GM23338 (cell line): ENCODE measurements around the gene SACM1L. TPM values are rescaled to one million over a fixed set of nuclear protein-coding genes. Genes with fewer than 3 reads are reported as not detected.
A peak's percentile ranks its signal among the peaks of the same experiment; 100 is the strongest.

Experiments
- ATAC-seq: fragments of 200-7000 bp; cut with Tn5 transposase; 3 replicates; pipeline ENCODE4 v1.9.1; 2020
- DNase-seq: peaks from one replicate; pipeline ENCODE4 v3.0.0-alpha.2; 2015; ENCODE audit warnings: low spot score
- H2AFZ ChIP-seq: fragments of 200-600 bp; sonication (generic); 2 replicates; pipeline ENCODE4 v1.8.0; 2016; ENCODE audit warnings: antibody characterized with exemption, mild to moderate bottlenecking, moderate library complexity
- H3F3A ChIP-seq: fragments of 200-600 bp; sonication (generic); replicated peaks from 2 replicates; pipeline ENCODE4 v1.8.0; 2017; ENCODE audit warnings: antibody characterized with exemption, mixed run types, low read depth
- H3K27ac ChIP-seq: fragments of 200-600 bp; sonication (generic); 2 replicates; pipeline ENCODE4 v1.6.1; 2016; ENCODE audit warnings: low read depth
- H3K27me3 ChIP-seq: fragments of 200-600 bp; sonication (generic); 2 replicates; pipeline ENCODE4 v1.8.0; 2016; ENCODE audit warnings: mild to moderate bottlenecking, mixed run types, moderate library complexity; ENCODE audit not compliant: insufficient read depth
- H3K36me3 ChIP-seq: fragments of 200-600 bp; sonication (generic); 2 replicates; pipeline ENCODE4 v1.8.0; 2016; ENCODE audit warnings: mild to moderate bottlenecking; ENCODE audit not compliant: insufficient read depth
- H3K4me1 ChIP-seq: fragments of 200-600 bp; sonication (generic); 2 replicates; pipeline ENCODE4 v1.8.0; 2016; ENCODE audit warnings: mild to moderate bottlenecking, moderate library complexity; ENCODE audit not compliant: insufficient read depth
- H3K4me2 ChIP-seq: fragments of 200-600 bp; sonication (generic); 2 replicates; pipeline ENCODE4 v1.7.1; 2017; ENCODE audit warnings: mixed run types
- H3K4me3 ChIP-seq: fragments of 200-600 bp; sonication (generic); 2 replicates; pipeline ENCODE4 v1.6.1; 2016; ENCODE audit warnings: mixed run types
- H3K79me2 ChIP-seq: fragments of 200-600 bp; sonication (generic); replicated peaks from 2 replicates; pipeline ENCODE4 v1.8.0; 2017; ENCODE audit warnings: mild to moderate bottlenecking; ENCODE audit not compliant: insufficient read depth
- H3K9me2 ChIP-seq: fragments of 200-600 bp; sonication (generic); 2 replicates; pipeline ENCODE4 v1.8.0; 2017; ENCODE audit not compliant: insufficient read depth
- H4K20me1 ChIP-seq: fragments of 200-600 bp; sonication (generic); replicated peaks from 2 replicates; pipeline ENCODE4 v1.8.0; 2017; ENCODE audit warnings: mild to moderate bottlenecking; ENCODE audit not compliant: insufficient read depth
- H3K27ac Mint-ChIP-seq: 2 replicates; pipeline ENCODE4 v1.8.0; 2020; ENCODE audit warnings: inconsistent platforms, mild to moderate bottlenecking, moderate library complexity, mixed read lengths
- H3K27me3 Mint-ChIP-seq: 3 replicates; pipeline ENCODE4 v1.8.0; 2022; ENCODE audit warnings: low read depth, mild to moderate bottlenecking, moderate library complexity, mixed read lengths, inconsistent platforms; ENCODE audit not compliant: insufficient read depth, poor library complexity
- H3K36me3 Mint-ChIP-seq: 3 replicates; pipeline ENCODE4 v1.8.0; 2021; ENCODE audit warnings: low read depth, mild to moderate bottlenecking, inconsistent platforms, moderate library complexity, mixed read lengths
- H3K4me1 Mint-ChIP-seq: 3 replicates; pipeline ENCODE4 v1.8.0; 2020; ENCODE audit warnings: mild to moderate bottlenecking, inconsistent platforms, mixed read lengths
- H3K4me3 Mint-ChIP-seq: 3 replicates; pipeline ENCODE4 v1.8.0; 2021; ENCODE audit warnings: moderate library complexity, mild to moderate bottlenecking, inconsistent platforms, mixed read lengths
- H3K9me3 Mint-ChIP-seq: 3 replicates; pipeline ENCODE4 v1.8.0; 2020; ENCODE audit warnings: moderate library complexity, mild to moderate bottlenecking, inconsistent platforms, mixed read lengths
- CREB1 ChIP-seq: fragments of 250-450 bp; sonication (Bioruptor Pico); IDR thresholded peaks from 2 replicates; pipeline ENCODE4 v1.5.0; 2020; ENCODE audit warnings: low read depth, mild to moderate bottlenecking, moderate library complexity
- EZH2 ChIP-seq: fragments of 200-600 bp; sonication (generic); IDR thresholded peaks from one replicate; pipeline ENCODE4 v1.8.0; 2017; ENCODE audit warnings: antibody characterized with exemption, mild to moderate bottlenecking, low read depth; ENCODE audit not compliant: unreplicated experiment
- EZH2phosphoT487 ChIP-seq: fragments of 200-600 bp; sonication (generic); IDR thresholded peaks from one replicate; pipeline ENCODE4 v1.8.1; 2018; ENCODE audit warnings: antibody characterized with exemption; ENCODE audit not compliant: unreplicated experiment
- JUNB ChIP-seq: IDR thresholded peaks from one replicate; pipeline ENCODE4 v1.6.1; 2016; ENCODE audit warnings: antibody characterized with exemption; ENCODE audit not compliant: unreplicated experiment
- NANOG ChIP-seq: IDR thresholded peaks from 2 replicates; pipeline ENCODE4 v1.6.1; 2016; ENCODE audit warnings: antibody characterized with exemption, borderline replicate concordance
- POLR2AphosphoS5 ChIP-seq: IDR thresholded peaks from 2 replicates; pipeline ENCODE4 v1.6.1; 2016; ENCODE audit warnings: antibody characterized with exemption, low read depth
- STAT1 ChIP-seq: IDR thresholded peaks from one replicate; pipeline ENCODE4 v1.6.1; 2016; ENCODE audit warnings: antibody characterized with exemption; ENCODE audit not compliant: unreplicated experiment
- ZNF114 ChIP-seq: fragments of 250-450 bp; sonication (Bioruptor Pico); IDR thresholded peaks from 2 replicates; pipeline ENCODE4 v1.5.0; 2020; ENCODE audit warnings: mild to moderate bottlenecking, moderate library complexity
- ZNF331 ChIP-seq: fragments of 250-450 bp; sonication (Bioruptor Pico); IDR thresholded peaks from 2 replicates; pipeline ENCODE4 v1.5.0; 2020; ENCODE audit warnings: low read depth, mild to moderate bottlenecking, moderate library complexity
- polyA plus RNA-seq: library from polyadenylated mRNA; unstranded; fragments of >200 nt; fragmentation: Nextera tagmentation; extraction: Ambion mirVana; gene quantifications from 2 replicates; pipeline ENCODE4 v1.2.1, GENCODE V29; 2016
- total RNA-seq: library from RNA; depleted of rRNA; stranded (reverse); fragments of >200 nt; shearing (Covaris generic); gene quantifications from 2 replicates; pipeline ENCODE4 v1.2.3, GENCODE V29; 2014
- TF ChIP-seq, protein P1 (sequence below): IDR thresholded peaks from one replicate; pipeline ENCODE4 v1.6.1; 2018; ENCODE audit warnings: antibody characterized with exemption; ENCODE audit not compliant: unreplicated experiment
- TF ChIP-seq, protein P2 (sequence below): fragments of 250-450 bp; sonication (Bioruptor Pico); IDR thresholded peaks from 2 replicates; pipeline ENCODE4 v1.5.0; 2020; ENCODE audit warnings: mild to moderate bottlenecking, moderate library complexity
- TF ChIP-seq, protein P3 (sequence below): IDR thresholded peaks from 2 replicates; pipeline ENCODE4 v1.6.1; 2016; ENCODE audit warnings: antibody characterized with exemption

Gene SACM1L
- total and polyA plus RNA-seq, 2 experiments from 2014 or later, result 43.5 to 97.8 TPM

DNA sequence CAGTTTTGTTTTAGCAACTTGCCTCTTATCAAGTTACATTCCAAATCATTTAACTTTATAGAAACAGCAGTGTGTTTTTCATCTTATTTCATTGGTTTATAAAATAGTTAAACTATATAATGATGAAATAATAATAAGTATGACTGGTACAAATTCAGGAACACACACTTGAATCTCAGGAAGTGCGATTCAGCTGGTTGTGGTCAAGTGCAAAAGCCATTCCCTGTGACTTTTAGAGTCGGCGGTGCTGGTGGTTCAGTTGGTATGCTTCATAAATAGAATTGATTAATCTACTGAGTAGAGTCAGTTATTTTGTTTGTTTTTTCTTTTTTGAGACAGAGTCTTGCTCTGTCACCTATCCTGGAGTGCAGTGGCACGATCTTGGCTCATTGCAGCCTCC lies 22.7 kb downstream of the SACM1L start (continued):
- TF ChIP-seq, protein P1, sequence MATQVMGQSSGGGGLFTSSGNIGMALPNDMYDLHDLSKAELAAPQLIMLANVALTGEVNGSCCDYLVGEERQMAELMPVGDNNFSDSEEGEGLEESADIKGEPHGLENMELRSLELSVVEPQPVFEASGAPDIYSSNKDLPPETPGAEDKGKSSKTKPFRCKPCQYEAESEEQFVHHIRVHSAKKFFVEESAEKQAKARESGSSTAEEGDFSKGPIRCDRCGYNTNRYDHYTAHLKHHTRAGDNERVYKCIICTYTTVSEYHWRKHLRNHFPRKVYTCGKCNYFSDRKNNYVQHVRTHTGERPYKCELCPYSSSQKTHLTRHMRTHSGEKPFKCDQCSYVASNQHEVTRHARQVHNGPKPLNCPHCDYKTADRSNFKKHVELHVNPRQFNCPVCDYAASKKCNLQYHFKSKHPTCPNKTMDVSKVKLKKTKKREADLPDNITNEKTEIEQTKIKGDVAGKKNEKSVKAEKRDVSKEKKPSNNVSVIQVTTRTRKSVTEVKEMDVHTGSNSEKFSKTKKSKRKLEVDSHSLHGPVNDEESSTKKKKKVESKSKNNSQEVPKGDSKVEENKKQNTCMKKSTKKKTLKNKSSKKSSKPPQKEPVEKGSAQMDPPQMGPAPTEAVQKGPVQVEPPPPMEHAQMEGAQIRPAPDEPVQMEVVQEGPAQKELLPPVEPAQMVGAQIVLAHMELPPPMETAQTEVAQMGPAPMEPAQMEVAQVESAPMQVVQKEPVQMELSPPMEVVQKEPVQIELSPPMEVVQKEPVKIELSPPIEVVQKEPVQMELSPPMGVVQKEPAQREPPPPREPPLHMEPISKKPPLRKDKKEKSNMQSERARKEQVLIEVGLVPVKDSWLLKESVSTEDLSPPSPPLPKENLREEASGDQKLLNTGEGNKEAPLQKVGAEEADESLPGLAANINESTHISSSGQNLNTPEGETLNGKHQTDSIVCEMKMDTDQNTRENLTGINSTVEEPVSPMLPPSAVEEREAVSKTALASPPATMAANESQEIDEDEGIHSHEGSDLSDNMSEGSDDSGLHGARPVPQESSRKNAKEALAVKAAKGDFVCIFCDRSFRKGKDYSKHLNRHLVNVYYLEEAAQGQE, result no peak
- no peak for TF ChIP-seq EZH2

DNA sequence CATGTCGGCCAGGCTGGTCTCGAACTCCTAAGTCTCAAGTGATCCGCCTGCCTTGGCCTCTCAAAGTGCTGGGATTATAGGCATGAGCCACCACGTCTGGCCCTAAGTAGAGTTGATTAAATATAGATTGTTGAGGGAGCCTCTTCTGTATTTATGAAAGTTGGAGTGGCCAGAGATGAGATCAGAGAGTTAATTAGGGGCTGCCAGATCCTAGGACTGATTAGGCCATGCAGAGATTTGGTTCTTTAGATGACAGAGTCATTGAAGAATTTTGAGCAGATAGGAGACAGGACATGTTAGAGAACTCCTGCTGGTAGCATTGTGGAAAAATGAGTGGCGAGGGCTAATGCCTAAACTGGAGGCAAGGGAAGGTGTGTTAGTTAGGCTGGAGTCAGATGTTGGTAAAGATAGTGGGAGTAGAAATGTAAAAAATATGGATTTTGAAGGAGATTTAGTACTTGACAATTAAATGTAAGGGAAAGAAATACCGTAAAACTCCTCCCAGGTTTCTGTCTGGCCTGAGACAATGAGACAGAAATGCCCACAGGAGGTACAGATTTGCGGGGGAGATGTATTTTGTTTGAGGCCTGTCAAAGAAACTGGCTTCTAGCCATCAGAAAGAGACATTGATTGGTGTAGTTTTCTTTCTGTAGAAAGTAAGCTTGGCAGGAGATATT lies 23.4 kb downstream of the SACM1L start:
- H3K36me3 Mint-ChIP-seq, result peaks cover 60% of the 10 kb centered on the region
- peaks cover 2% of the 10 kb centered on the region for H3K27me3 Mint-ChIP-seq
- H3K27ac ChIP-seq, result 0 out of 2 replicates have a peak overlapping the region, but pooled peaks have one; percentile 33
- no peak for DNase-seq
- no peak for ATAC-seq
- peaks cover under 1% of the 10 kb centered on the region; the same call in 2 of the 3 replicates for H3K4me1 Mint-ChIP-seq
- H4K20me1 ChIP-seq, result no peaks in the 10 kb centered on the region
- no peaks in the 10 kb centered on the region for H3K9me2 ChIP-seq
- no peaks in the 10 kb centered on the region; the same call in 1 of the 2 replicates for H3F3A ChIP-seq
- H3K4me3 ChIP-seq, result no peak overlapping the region
- no peak overlapping the region for H2AFZ ChIP-seq
- H3K9me3 Mint-ChIP-seq, result no peaks in the 10 kb centered on the region
- H3K27me3 ChIP-seq, result no peaks in the 10 kb centered on the region
- peak overlapping the region; percentile 12 for H3K27ac Mint-ChIP-seq
- H3K36me3 ChIP-seq, result peaks cover 23% of the 10 kb centered on the region
- H3K79me2 ChIP-seq, result no peaks in the 10 kb centered on the region
- no peak overlapping the region for H3K4me2 ChIP-seq
- H3K4me1 ChIP-seq, result no peaks in the 10 kb centered on the region
- H3K4me3 Mint-ChIP-seq, result no peak overlapping the region
- TF ChIP-seq CREB1 (CRISPR knock-in tag) (no peak), EZH2 (no peak), STAT1 (no peak), JUNB (no peak), POLR2AphosphoS5 (no peak), EZH2phosphoT487 (no peak), NANOG (no peak), ZNF114 (no peak), ZNF331 (CRISPR knock-in tag) (no peak)
- TF ChIP-seq, protein P2, sequence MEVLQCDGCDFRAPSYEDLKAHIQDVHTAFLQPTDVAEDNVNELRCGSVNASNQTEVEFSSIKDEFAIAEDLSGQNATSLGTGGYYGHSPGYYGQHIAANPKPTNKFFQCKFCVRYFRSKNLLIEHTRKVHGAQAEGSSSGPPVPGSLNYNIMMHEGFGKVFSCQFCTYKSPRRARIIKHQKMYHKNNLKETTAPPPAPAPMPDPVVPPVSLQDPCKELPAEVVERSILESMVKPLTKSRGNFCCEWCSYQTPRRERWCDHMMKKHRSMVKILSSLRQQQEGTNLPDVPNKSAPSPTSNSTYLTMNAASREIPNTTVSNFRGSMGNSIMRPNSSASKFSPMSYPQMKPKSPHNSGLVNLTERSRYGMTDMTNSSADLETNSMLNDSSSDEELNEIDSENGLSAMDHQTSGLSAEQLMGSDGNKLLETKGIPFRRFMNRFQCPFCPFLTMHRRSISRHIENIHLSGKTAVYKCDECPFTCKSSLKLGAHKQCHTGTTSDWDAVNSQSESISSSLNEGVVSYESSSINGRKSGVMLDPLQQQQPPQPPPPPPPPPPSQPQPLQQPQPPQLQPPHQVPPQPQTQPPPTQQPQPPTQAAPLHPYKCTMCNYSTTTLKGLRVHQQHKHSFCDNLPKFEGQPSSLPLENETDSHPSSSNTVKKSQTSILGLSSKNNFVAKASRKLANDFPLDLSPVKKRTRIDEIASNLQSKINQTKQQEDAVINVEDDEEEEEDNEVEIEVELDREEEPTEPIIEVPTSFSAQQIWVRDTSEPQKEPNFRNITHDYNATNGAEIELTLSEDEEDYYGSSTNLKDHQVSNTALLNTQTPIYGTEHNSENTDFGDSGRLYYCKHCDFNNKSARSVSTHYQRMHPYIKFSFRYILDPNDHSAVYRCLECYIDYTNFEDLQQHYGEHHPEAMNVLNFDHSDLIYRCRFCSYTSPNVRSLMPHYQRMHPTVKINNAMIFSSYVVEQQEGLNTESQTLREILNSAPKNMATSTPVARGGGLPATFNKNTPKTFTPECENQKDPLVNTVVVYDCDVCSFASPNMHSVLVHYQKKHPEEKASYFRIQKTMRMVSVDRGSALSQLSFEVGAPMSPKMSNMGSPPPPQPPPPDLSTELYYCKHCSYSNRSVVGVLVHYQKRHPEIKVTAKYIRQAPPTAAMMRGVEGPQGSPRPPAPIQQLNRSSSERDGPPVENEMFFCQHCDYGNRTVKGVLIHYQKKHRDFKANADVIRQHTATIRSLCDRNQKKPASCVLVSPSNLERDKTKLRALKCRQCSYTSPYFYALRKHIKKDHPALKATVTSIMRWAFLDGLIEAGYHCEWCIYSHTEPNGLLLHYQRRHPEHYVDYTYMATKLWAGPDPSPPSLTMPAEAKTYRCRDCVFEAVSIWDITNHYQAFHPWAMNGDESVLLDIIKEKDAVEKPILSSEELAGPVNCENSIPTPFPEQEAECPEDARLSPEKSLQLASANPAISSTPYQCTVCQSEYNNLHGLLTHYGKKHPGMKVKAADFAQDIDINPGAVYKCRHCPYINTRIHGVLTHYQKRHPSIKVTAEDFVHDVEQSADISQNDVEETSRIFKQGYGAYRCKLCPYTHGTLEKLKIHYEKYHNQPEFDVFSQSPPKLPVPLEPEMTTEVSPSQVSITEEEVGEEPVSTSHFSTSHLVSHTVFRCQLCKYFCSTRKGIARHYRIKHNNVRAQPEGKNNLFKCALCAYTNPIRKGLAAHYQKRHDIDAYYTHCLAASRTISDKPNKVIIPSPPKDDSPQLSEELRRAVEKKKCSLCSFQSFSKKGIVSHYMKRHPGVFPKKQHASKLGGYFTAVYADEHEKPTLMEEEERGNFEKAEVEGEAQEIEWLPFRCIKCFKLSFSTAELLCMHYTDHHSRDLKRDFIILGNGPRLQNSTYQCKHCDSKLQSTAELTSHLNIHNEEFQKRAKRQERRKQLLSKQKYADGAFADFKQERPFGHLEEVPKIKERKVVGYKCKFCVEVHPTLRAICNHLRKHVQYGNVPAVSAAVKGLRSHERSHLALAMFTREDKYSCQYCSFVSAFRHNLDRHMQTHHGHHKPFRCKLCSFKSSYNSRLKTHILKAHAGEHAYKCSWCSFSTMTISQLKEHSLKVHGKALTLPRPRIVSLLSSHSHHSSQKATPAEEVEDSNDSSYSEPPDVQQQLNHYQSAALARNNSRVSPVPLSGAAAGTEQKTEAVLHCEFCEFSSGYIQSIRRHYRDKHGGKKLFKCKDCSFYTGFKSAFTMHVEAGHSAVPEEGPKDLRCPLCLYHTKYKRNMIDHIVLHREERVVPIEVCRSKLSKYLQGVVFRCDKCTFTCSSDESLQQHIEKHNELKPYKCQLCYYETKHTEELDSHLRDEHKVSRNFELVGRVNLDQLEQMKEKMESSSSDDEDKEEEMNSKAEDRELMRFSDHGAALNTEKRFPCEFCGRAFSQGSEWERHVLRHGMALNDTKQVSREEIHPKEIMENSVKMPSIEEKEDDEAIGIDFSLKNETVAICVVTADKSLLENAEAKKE (CRISPR knock-in tag), result no peak
- TF ChIP-seq, protein P3, sequence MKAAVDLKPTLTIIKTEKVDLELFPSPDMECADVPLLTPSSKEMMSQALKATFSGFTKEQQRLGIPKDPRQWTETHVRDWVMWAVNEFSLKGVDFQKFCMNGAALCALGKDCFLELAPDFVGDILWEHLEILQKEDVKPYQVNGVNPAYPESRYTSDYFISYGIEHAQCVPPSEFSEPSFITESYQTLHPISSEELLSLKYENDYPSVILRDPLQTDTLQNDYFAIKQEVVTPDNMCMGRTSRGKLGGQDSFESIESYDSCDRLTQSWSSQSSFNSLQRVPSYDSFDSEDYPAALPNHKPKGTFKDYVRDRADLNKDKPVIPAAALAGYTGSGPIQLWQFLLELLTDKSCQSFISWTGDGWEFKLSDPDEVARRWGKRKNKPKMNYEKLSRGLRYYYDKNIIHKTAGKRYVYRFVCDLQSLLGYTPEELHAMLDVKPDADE, result no peak
